IPS DF 6.9 (cell line): ENCODE results near the gene CPT1B.

Experiments
- DNase-seq: peaks from one replicate; pipeline ENCODE4 v3.0.0-alpha.2; 2013; ENCODE audit warnings: low read depth, low spot score
- H3K27ac ChIP-seq: one replicate; pipeline ENCODE4 v1.5.1; 2013; ENCODE audit warnings: low read length, control low read depth
- H3K27me3 ChIP-seq: 2 replicates; pipeline ENCODE4 v1.6.1; 2013; ENCODE audit warnings: mild to moderate bottlenecking, low read length; ENCODE audit not compliant: control insufficient read depth, insufficient read depth
- H3K36me3 ChIP-seq: 2 replicates; pipeline ENCODE4 v1.6.1; 2013; ENCODE audit warnings: low read length; ENCODE audit not compliant: control insufficient read depth, insufficient read depth
- H3K4me1 ChIP-seq: 2 replicates; pipeline ENCODE4 v1.6.1; 2013; ENCODE audit warnings: low read length; ENCODE audit not compliant: control insufficient read depth, insufficient read depth
- H3K4me3 ChIP-seq: 2 replicates; pipeline ENCODE4 v1.5.1; 2013; ENCODE audit warnings: mild to moderate bottlenecking, low read length
- H3K9me3 ChIP-seq: 2 replicates; pipeline ENCODE4 v1.6.1; 2013; ENCODE audit warnings: low read length, inconsistent platforms; ENCODE audit not compliant: control insufficient read depth, insufficient read depth
- WGBS: extraction: QIAGEN DNeasy Blood & Tissue Kit; methylation state at CpG from one replicate; pipeline ENCODE4 v1.1.7; 2013; ENCODE audit warnings: mixed read lengths, missing lambda C conversion rate; ENCODE audit not compliant: insufficient read length, insufficient coverage; 5-methylcytosine and 5-hydroxymethylcytosine counted together

CPT1B gene

DNA sequence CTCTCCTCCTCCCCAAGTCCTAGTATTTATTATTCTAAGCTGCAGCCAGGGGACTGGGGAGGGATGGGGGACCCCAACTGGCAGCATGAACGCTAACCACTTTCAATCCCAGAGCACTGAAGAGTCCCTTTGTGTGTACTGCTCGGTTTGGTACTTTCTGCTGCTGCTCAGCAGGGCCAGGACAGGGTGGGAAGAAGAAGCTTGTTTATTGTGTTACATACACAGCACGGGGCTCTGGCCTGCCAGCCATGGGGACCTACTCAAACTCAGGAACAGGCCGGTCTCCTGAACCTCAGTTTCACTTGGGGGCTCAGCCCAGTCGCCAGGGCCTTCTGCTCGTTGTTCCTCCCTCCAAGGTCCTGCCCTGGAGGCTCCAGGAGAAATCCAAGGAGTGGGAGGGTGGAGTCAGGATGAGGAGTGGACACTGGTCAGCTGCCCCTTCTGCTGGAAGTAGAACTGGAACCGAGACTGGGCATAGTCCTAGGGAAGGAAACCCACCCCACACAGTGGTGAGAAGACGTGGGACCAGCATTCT, 616 bp upstream of the CPT1B start:
- H3K4me1 ChIP-seq = peaks cover 1% of the 10 kb centered on the region; the same call in 1 of the 2 replicates
- no peaks in the 10 kb centered on the region for H3K27me3 ChIP-seq
- H3K9me3 ChIP-seq = no peaks in the 10 kb centered on the region
- no peak overlapping the region for H3K27ac ChIP-seq
- no peaks in the 10 kb centered on the region for H3K36me3 ChIP-seq
- no peak for DNase-seq
- no peak overlapping the region for H3K4me3 ChIP-seq
- WGBS = no CpG with 5 or more reads among the region's 8 CpGs

DNA sequence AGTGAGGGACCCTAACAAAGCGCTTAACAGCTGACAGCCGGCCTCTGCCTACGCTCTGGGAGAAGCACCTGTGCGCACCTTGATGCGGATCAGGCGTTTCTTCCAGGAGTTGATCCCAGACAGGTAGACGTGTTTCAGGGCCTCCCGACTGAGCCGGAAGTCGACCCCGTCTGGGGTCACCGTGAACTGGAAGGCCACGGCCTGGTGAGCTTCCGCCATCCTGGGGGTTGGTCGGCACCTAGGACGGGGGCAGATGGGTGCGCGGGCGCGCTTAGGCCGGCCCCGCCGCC, 585 bp downstream of the CPT1B start:
- Histone ChIP-seq H3K4me3 (no peak overlapping the region), H3K36me3 (no peaks in the 10 kb centered on the region), H3K27ac (no peak overlapping the region), H3K4me1 (peaks cover 1% of the 10 kb centered on the region; the same call in 1 of the 2 replicates), H3K27me3 (no peaks in the 10 kb centered on the region), H3K9me3 (no peaks in the 10 kb centered on the region)
- no CpG with 5 or more reads among the region's 23 CpGs for WGBS
- no peak for DNase-seq

DNA sequence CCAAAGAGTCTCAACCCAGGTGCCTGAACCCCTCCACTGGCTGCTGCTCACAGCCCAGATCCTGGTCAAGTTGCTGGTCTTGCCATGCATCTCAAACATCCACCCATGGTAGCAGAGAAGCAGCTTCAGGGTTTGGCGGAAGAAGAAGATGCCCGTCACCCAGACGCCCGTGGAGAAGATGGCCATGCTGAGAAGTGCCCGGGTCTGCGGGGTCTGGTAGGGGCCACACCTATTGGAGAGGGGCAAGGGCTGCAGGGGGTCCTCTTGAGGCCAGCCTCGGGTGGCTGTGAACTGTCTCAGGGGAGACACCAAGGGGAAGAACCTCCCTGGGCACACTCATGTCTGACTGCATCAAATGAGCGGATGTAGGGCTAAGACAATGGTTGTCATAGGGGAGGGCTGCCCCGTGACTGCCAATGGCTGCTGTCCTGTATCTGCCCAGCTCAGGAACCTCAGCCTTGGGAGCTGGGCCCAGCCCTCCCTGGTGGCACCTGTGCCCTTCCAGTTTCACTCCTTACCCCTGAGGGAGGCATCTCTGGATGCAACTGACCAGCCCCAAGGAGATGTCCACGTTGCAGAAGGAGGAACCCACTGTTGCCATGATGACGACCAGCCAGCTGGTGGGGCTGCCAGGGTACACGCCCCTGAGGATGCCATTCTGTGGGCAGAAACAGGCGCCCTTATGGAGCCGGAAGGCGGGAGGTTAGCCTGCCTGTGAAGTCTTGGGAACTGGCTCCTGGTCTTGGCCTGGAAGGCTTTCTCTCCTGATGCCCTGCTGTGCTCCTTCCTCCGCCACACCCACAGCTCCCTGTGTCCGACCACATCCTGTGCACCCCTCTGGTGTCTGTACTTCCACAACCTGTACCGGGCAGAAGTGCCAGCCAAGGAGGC, 1.2 kb downstream of the CPT1B start:
- peaks cover 1% of the 10 kb centered on the region; the same call in 1 of the 2 replicates for H3K4me1 ChIP-seq
- no peaks in the 10 kb centered on the region for H3K9me3 ChIP-seq
- no peak overlapping the region for H3K27ac ChIP-seq
- WGBS = no CpG with 5 or more reads among the region's 18 CpGs
- no peak for DNase-seq
- H3K4me3 ChIP-seq = no peak overlapping the region
- no peaks in the 10 kb centered on the region for H3K27me3 ChIP-seq
- no peaks in the 10 kb centered on the region; the same call in 1 of the 2 replicates for H3K36me3 ChIP-seq

- DNase-seq = no peak
- Histone ChIP-seq H3K27me3 (no peaks in the 10 kb centered on the region), H3K4me3 (no peak overlapping the region), H3K36me3 (peaks cover 3% of the 10 kb centered on the region), H3K27ac (no peak overlapping the region), H3K9me3 (no peaks in the 10 kb centered on the region), H3K4me1 (no peaks in the 10 kb centered on the region)
- WGBS = no CpG with 5 or more reads among the region's 5 CpGs
These were observed 2.2 kb downstream of the CPT1B start for GRCh38 chr22:50576070-50576469.

DNA sequence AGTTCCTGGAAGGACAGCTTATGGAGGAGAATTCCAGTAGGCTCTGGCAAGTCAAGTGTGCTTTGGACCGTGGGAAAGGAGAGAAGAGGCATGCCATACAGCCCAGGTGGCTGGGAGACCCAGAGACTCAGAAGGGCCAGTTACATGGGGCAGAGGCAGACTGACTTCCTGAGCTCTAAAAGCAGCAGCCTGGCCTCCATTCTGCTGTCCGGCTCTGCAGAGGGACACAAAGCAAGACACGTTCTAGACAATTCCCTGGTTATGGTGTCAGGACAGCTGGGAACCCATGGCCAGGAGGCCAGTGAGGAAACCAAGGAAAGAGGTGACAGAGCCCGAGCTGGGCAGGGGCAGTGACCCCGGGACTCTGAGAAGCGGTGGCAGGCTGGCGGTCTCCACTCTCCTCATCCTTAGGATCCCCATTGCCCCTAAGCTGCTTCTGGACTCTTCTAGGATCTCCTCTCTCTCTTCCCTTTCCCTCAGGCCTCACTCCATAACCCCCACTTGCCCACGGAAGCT, 2.7 kb downstream of the CPT1B start:
- Histone ChIP-seq H3K9me3 (no peaks in the 10 kb centered on the region), H3K27ac (no peak overlapping the region), H3K27me3 (no peaks in the 10 kb centered on the region), H3K4me3 (no peak overlapping the region), H3K4me1 (no peaks in the 10 kb centered on the region), H3K36me3 (peaks cover 9% of the 10 kb centered on the region)
- WGBS = no CpG with 5 or more reads among the region's 8 CpGs
- no peak for DNase-seq

GRCh38 chr22:50574383-50574755, 3.9 kb downstream of the CPT1B start:
- H3K27me3 ChIP-seq = no peaks in the 10 kb centered on the region
- no peaks in the 10 kb centered on the region for H3K9me3 ChIP-seq
- H3K27ac ChIP-seq = no peak overlapping the region
- H3K4me3 ChIP-seq = no peak overlapping the region
- peaks cover 17% of the 10 kb centered on the region for H3K36me3 ChIP-seq
- no CpG with 5 or more reads among the region's 11 CpGs for WGBS
- no peaks in the 10 kb centered on the region for H3K4me1 ChIP-seq
- no peak for DNase-seq

GRCh38 chr22:50573491-50574382, 4.5 kb downstream of the CPT1B start:
- Histone ChIP-seq H3K27me3 (no peaks in the 10 kb centered on the region), H3K36me3 (peaks cover 21% of the 10 kb centered on the region), H3K27ac (no peak overlapping the region), H3K4me3 (no peak overlapping the region), H3K4me1 (no peaks in the 10 kb centered on the region), H3K9me3 (no peaks in the 10 kb centered on the region)
- no peak for DNase-seq
- no CpG with 5 or more reads among the region's 26 CpGs for WGBS

- no peak for DNase-seq
- no CpG with 5 or more reads among the region's 11 CpGs for WGBS
- H3K27ac ChIP-seq = no peak overlapping the region
- H3K4me1 ChIP-seq = no peaks in the 10 kb centered on the region
- H3K4me3 ChIP-seq = no peak overlapping the region
- H3K36me3 ChIP-seq = peaks cover 24% of the 10 kb centered on the region
- no peaks in the 10 kb centered on the region for H3K27me3 ChIP-seq
- no peaks in the 10 kb centered on the region for H3K9me3 ChIP-seq
These were observed 5.3 kb downstream of the CPT1B start for GRCh38 chr22:50572965-50573364.

- peaks cover 24% of the 10 kb centered on the region for H3K36me3 ChIP-seq
- WGBS = no CpG with 5 or more reads among the region's 26 CpGs
- no peak overlapping the region for H3K4me3 ChIP-seq
These were observed 6.7 kb downstream of the CPT1B start for GRCh38 chr22:50571264-50572175.

More at GRCh38 chr22:50571264-50572175, 6.7 kb downstream of the CPT1B start:
- Histone ChIP-seq H3K4me1 (no peaks in the 10 kb centered on the region), H3K27ac (no peak overlapping the region), H3K27me3 (no peaks in the 10 kb centered on the region), H3K9me3 (no peaks in the 10 kb centered on the region)
- no peak for DNase-seq
